Astrocyte (in vitro differentiated cells and primary cell): ENCODE results near the gene KRT84. TPM values are rescaled to one million over a fixed set of nuclear protein-coding genes. Genes with fewer than 3 reads are reported as not detected.

ENCODE experiments used
- DNase-seq: peaks from one replicate; pipeline ENCODE4 v3.0.0-alpha.2; 2010; ENCODE audit warnings: low read depth
- FAIRE-seq: peaks from 2 replicates; lab custom pipeline; 2011; peaks lifted over from hg19 to GRCh38; lab: Jason Lieb, UNC
- H2AFZ ChIP-seq: 2 replicates; pipeline ENCODE4 v1.6.0; 2012; ENCODE audit warnings: low read depth, low read length, inconsistent platforms
- H3K27ac ChIP-seq: 2 replicates; pipeline ENCODE4 v1.5.1; 2011; ENCODE audit warnings: low read depth, low read length, inconsistent platforms
- H3K27me3 ChIP-seq: 2 replicates; pipeline ENCODE4 v1.6.0; 2011; ENCODE audit warnings: low read length, inconsistent platforms; ENCODE audit not compliant: insufficient read depth
- H3K36me3 ChIP-seq: 2 replicates; pipeline ENCODE4 v1.5.1; 2011; ENCODE audit warnings: low read length, inconsistent platforms; ENCODE audit not compliant: insufficient read depth
- H3K4me1 ChIP-seq: 2 replicates; pipeline ENCODE4 v1.5.1; 2011; ENCODE audit warnings: low read length, inconsistent platforms; ENCODE audit not compliant: insufficient read depth
- H3K4me2 ChIP-seq: 2 replicates; pipeline ENCODE4 v1.6.0; 2012; ENCODE audit warnings: low read length, inconsistent platforms
- H3K4me3 ChIP-seq: 2 replicates; pipeline ENCODE4 v1.5.1; 2011; ENCODE audit warnings: low read depth, mild to moderate bottlenecking, low read length, inconsistent platforms; ENCODE audit not compliant: insufficient read depth
- H3K79me2 ChIP-seq: 2 replicates; pipeline ENCODE4 v1.6.0; 2012; ENCODE audit warnings: mild to moderate bottlenecking, low read length, inconsistent platforms; ENCODE audit not compliant: insufficient read depth
- H3K9ac ChIP-seq: 2 replicates; pipeline ENCODE4 v1.6.0; 2012; ENCODE audit warnings: mild to moderate bottlenecking, low read length, inconsistent platforms
- H3K9me3 ChIP-seq: 2 replicates; pipeline ENCODE4 v1.5.1; 2012; ENCODE audit warnings: low read depth, mild to moderate bottlenecking, low read length, inconsistent platforms; ENCODE audit not compliant: insufficient read depth
- H4K20me1 ChIP-seq: 2 replicates; pipeline ENCODE4 v1.6.0; 2012; ENCODE audit warnings: low read length, inconsistent platforms; ENCODE audit not compliant: insufficient read depth
- H3K27ac Mint-ChIP-seq: one replicate; pipeline ENCODE4 v1.8.0; 2021; ENCODE audit warnings: mild to moderate bottlenecking, mixed read lengths; ENCODE audit not compliant: unreplicated experiment
- H3K27me3 Mint-ChIP-seq: one replicate; pipeline ENCODE4 v1.8.0; 2021; ENCODE audit warnings: low read depth, mixed read lengths; ENCODE audit not compliant: unreplicated experiment
- H3K36me3 Mint-ChIP-seq: one replicate; pipeline ENCODE4 v1.8.0; 2021; ENCODE audit warnings: low read depth, mixed read lengths; ENCODE audit not compliant: unreplicated experiment
- H3K4me1 Mint-ChIP-seq: one replicate; pipeline ENCODE4 v1.8.0; 2021; ENCODE audit warnings: low read depth, mixed read lengths; ENCODE audit not compliant: unreplicated experiment
- H3K4me3 Mint-ChIP-seq: one replicate; pipeline ENCODE4 v1.8.0; 2021; ENCODE audit warnings: mild to moderate bottlenecking, moderate library complexity, mixed read lengths; ENCODE audit not compliant: unreplicated experiment
- H3K9me3 Mint-ChIP-seq: one replicate; pipeline ENCODE4 v1.8.0; 2021; ENCODE audit warnings: mild to moderate bottlenecking, mixed read lengths; ENCODE audit not compliant: unreplicated experiment
- CTCF ChIP-seq: IDR thresholded peaks from 2 replicates; pipeline ENCODE4 v1.5.1; 2011; ENCODE audit warnings: low read depth, mild to moderate bottlenecking, inconsistent platforms, low read length, moderate library complexity; ENCODE audit not compliant: insufficient read depth
- EZH2 ChIP-seq: IDR thresholded peaks from 2 replicates; pipeline ENCODE4 v1.6.1; 2012; ENCODE audit warnings: mild to moderate bottlenecking, low read length, inconsistent platforms; ENCODE audit not compliant: insufficient read depth
- total RNA-seq: library from RNA; stranded (reverse); gene quantifications from 2 replicates; pipeline ENCODE4 v1.2.1, GENCODE V29; 2021

KRT84 gene
- total RNA-seq, 1 donor from 2014 or later = not detected

GRCh38 chr12:52327830-52328500 lies 57.5 kb downstream of the KRT84 start:
- H3K9me3 ChIP-seq = no peaks in the 10 kb centered on the region
- H3K4me3 ChIP-seq = no peak overlapping the region
- H3K36me3 ChIP-seq = no peaks in the 10 kb centered on the region
- no peaks in the 10 kb centered on the region for H3K4me1 ChIP-seq
- DNase-seq (no peak), FAIRE-seq (no peak)
- peaks cover 1% of the 10 kb centered on the region for H3K9me3 Mint-ChIP-seq
- no peaks in the 10 kb centered on the region for H3K4me1 Mint-ChIP-seq
- H3K27me3 Mint-ChIP-seq = peaks cover 53% of the 10 kb centered on the region
- no peak overlapping the region for H3K9ac ChIP-seq
- no peaks in the 10 kb centered on the region for H3K79me2 ChIP-seq
- H3K27me3 ChIP-seq = peaks cover 21% of the 10 kb centered on the region
- TF ChIP-seq EZH2 (no peak), CTCF (no peak)
- H3K4me2 ChIP-seq = no peak overlapping the region
- no peak overlapping the region for H3K27ac ChIP-seq
- H3K27ac Mint-ChIP-seq = no peak overlapping the region
- no peaks in the 10 kb centered on the region for H4K20me1 ChIP-seq
- no peak overlapping the region for H2AFZ ChIP-seq
- no peaks in the 10 kb centered on the region for H3K36me3 Mint-ChIP-seq
- no peak overlapping the region for H3K4me3 Mint-ChIP-seq

Other genes with a start within 250 kb of the KRT84 start
- 2.8 and 3.6 TPM in 2 replicates for gene KRT80, start 193.6 kb downstream of the KRT84 start, total RNA-seq
- 97.6 and 149 TPM in 2 replicates for gene KRT7, start 152.4 kb downstream of the KRT84 start, total RNA-seq
- gene KRT86, start 111.0 kb downstream of the KRT84 start, total RNA-seq = 0.24 and 0.43 TPM in 2 replicates
- gene KRT81, start 94.1 kb downstream of the KRT84 start, total RNA-seq = 1.2 TPM in 2 replicates
- gene KRT83, start 64.3 kb downstream of the KRT84 start, total RNA-seq = not detected in 2 replicates
- not detected in 2 replicates for gene KRT85, start 18.2 kb downstream of the KRT84 start, total RNA-seq
- not detected in 2 replicates for gene KRT82, start 20.7 kb upstream of the KRT84 start, total RNA-seq
- not detected in 2 replicates for gene KRT75, start 48.7 kb upstream of the KRT84 start, total RNA-seq
- gene KRT6B, start 66.5 kb upstream of the KRT84 start, total RNA-seq = not detected in 2 replicates
- not detected in 2 replicates for gene KRT6C, start 88.2 kb upstream of the KRT84 start, total RNA-seq
- 0.95 and 1.4 TPM in 2 replicates for gene KRT6A, start 107.6 kb upstream of the KRT84 start, total RNA-seq
- gene KRT5, start 134.7 kb upstream of the KRT84 start, total RNA-seq = 0.25 TPM in 1 of 2 replicates, not detected in the other
- gene KRT71, start 167.5 kb upstream of the KRT84 start, total RNA-seq = not detected in 2 replicates
- not detected in 2 replicates for gene KRT74, start 188.2 kb upstream of the KRT84 start, total RNA-seq
- gene KRT72, start 215.8 kb upstream of the KRT84 start, total RNA-seq = not detected in 2 replicates
- gene KRT73, start 232.9 kb upstream of the KRT84 start, total RNA-seq = not detected in 2 replicates